DND-41 (cell line): Measurements from ENCODE around the gene PBX4.

ENCODE experiments used
- ATAC-seq: fragments of 200-7000 bp; cut with Tn5 transposase; 3 replicates; pipeline ENCODE4 v1.9.1; 2021; ENCODE audit warnings: low read depth; ENCODE audit not compliant: insufficient read depth
- DNase-seq: peaks from one replicate; pipeline ENCODE4 v3.0.0-alpha.2; 2020
- H2AFZ ChIP-seq: 2 replicates; pipeline ENCODE4 v1.6.0; 2012; ENCODE audit warnings: low read depth, low read length
- H3K27ac ChIP-seq: 2 replicates; pipeline ENCODE4 v1.5.1; 2012; ENCODE audit warnings: low read length, inconsistent platforms
- H3K27me3 ChIP-seq: fragments of 200-600 bp; sonication (generic); 2 replicates; pipeline ENCODE4 v1.6.0; 2012; ENCODE audit warnings: low read length, mild to moderate bottlenecking, inconsistent platforms; ENCODE audit not compliant: insufficient read depth, poor library complexity
- H3K36me3 ChIP-seq: 2 replicates; pipeline ENCODE4 v1.5.1; 2012; ENCODE audit warnings: low read length, inconsistent platforms; ENCODE audit not compliant: insufficient read depth
- H3K4me1 ChIP-seq: 2 replicates; pipeline ENCODE4 v1.5.1; 2012; ENCODE audit warnings: mild to moderate bottlenecking, low read length; ENCODE audit not compliant: insufficient read depth
- H3K4me2 ChIP-seq: 2 replicates; pipeline ENCODE4 v1.6.0; 2012; ENCODE audit warnings: mild to moderate bottlenecking, moderate library complexity, low read length, inconsistent platforms; ENCODE audit not compliant: insufficient read depth
- H3K4me3 ChIP-seq, 2 experiments: fragments of 200-600 bp in 1 of 2; shearing (Covaris generic) in 1 of 2; 2 replicates each; pipeline ENCODE4 v1.5.1; 2012 to 2016; ENCODE audit warnings: inconsistent platforms in 2 of 2, low read length in 2 of 2, mild to moderate bottlenecking in 2 of 2, low read depth in 1 of 2, moderate library complexity in 1 of 2
- H3K79me2 ChIP-seq: 2 replicates; pipeline ENCODE4 v1.6.0; 2012; ENCODE audit warnings: low read length, inconsistent platforms; ENCODE audit not compliant: insufficient read depth
- H3K9ac ChIP-seq: 2 replicates; pipeline ENCODE4 v1.6.0; 2012; ENCODE audit warnings: low read depth, mild to moderate bottlenecking, inconsistent platforms, low read length, moderate library complexity
- H3K9me3 ChIP-seq: 2 replicates; pipeline ENCODE4 v1.5.1; 2012; ENCODE audit warnings: low read length, moderate library complexity, mild to moderate bottlenecking, inconsistent platforms; ENCODE audit not compliant: insufficient read depth, severe bottlenecking
- H4K20me1 ChIP-seq: 2 replicates; pipeline ENCODE4 v1.6.0; 2012; ENCODE audit warnings: low read length; ENCODE audit not compliant: insufficient read depth
- CTCF ChIP-seq: IDR thresholded peaks from 2 replicates; pipeline ENCODE4 v1.5.1; 2012; ENCODE audit warnings: borderline replicate concordance, low read length, moderate library complexity, mild to moderate bottlenecking; ENCODE audit not compliant: poor library complexity, severe bottlenecking; ENCODE audit errors: extremely low read depth
- EZH2 ChIP-seq: IDR thresholded peaks from 3 replicates; pipeline ENCODE4 v1.6.1; 2012; ENCODE audit warnings: borderline replicate concordance, low read depth, mild to moderate bottlenecking, moderate library complexity, low read length, inconsistent platforms; ENCODE audit not compliant: severe bottlenecking

Gene PBX4

GRCh38 chr19:19619181-19619848 lies 828 bp upstream of the PBX4 start:
- H3K79me2 ChIP-seq: peaks cover 23% of the 10 kb centered on the region
- peak overlapping the region; percentile 96 for H3K4me2 ChIP-seq
- H3K27ac ChIP-seq: no peak overlapping the region
- H3K4me1 ChIP-seq: peaks cover 31% of the 10 kb centered on the region
- no peak overlapping the region; the same call in 1 of the 2 replicates for H3K9ac ChIP-seq
- peak overlapping the region; percentile 15 to 86; a peak in 3 of 4 replicates for H3K4me3 ChIP-seq
- H2AFZ ChIP-seq: 0 out of 2 replicates have a peak overlapping the region, but pooled peaks have one; percentile 63
- ATAC-seq (no peak), DNase-seq (no peak)
- 0 out of 2 replicates have a peak, but pooled peaks cover 5% of the 10 kb centered on the region for H3K36me3 ChIP-seq
- no peaks in the 10 kb centered on the region for H3K27me3 ChIP-seq
- H3K9me3 ChIP-seq: no peaks in the 10 kb centered on the region
- TF ChIP-seq EZH2 (no peak), CTCF (no peak)
- H4K20me1 ChIP-seq: no peaks in the 10 kb centered on the region

GRCh38 chr19:19615086-19615485 lies 3.4 kb downstream of the PBX4 start:
- H3K36me3 ChIP-seq: no peaks in the 10 kb centered on the region
- H2AFZ ChIP-seq: no peak overlapping the region
- TF ChIP-seq CTCF: no peak
- no peak for TF ChIP-seq EZH2
- no peak overlapping the region for H3K27ac ChIP-seq
- H4K20me1 ChIP-seq: no peaks in the 10 kb centered on the region
- no peak for DNase-seq
- no peak overlapping the region for H3K4me2 ChIP-seq
- H3K9ac ChIP-seq: no peak overlapping the region
- H3K79me2 ChIP-seq: peaks cover 31% of the 10 kb centered on the region
- ATAC-seq: no peak
- peaks cover 31% of the 10 kb centered on the region for H3K4me1 ChIP-seq
- no peaks in the 10 kb centered on the region for H3K9me3 ChIP-seq
- no peak overlapping the region for H3K4me3 ChIP-seq
- H3K27me3 ChIP-seq: no peaks in the 10 kb centered on the region

- H3K79me2 ChIP-seq: peaks cover 32% of the 10 kb centered on the region
- no peaks in the 10 kb centered on the region for H4K20me1 ChIP-seq
- H3K4me1 ChIP-seq: peaks cover 24% of the 10 kb centered on the region
- TF ChIP-seq CTCF (no peak), EZH2 (no peak)
- no peak overlapping the region for H2AFZ ChIP-seq
- DNase-seq: no peak
- no peak for ATAC-seq
- no peak overlapping the region for H3K9ac ChIP-seq
- peaks cover 2% of the 10 kb centered on the region; the same call in 1 of the 2 replicates for H3K36me3 ChIP-seq
- no peak overlapping the region for H3K4me2 ChIP-seq
- no peak overlapping the region for H3K4me3 ChIP-seq
- no peaks in the 10 kb centered on the region for H3K27me3 ChIP-seq
- no peak overlapping the region for H3K27ac ChIP-seq
- no peaks in the 10 kb centered on the region for H3K9me3 ChIP-seq
These were observed 5.0 kb downstream of the PBX4 start for GRCh38 chr19:19613506-19613905.
